ENCODE data around the gene STAC3. TPM values are rescaled to one million over a fixed set of nuclear protein-coding genes. Genes with fewer than 3 reads are reported as not detected.
A peak's percentile ranks its signal among the peaks of the same experiment; 100 is the strongest.

STAC3 gene
- total RNA-seq, 3 donors from 2014 or later (not counting 1 experiment from before 2014, with no cell fraction given): 2.4 to 4.1 (median 3.8) TPM

GRCh38 chr12:57220770-57221168, 30.2 kb downstream of the STAC3 start:
- intact Hi-C loops (cut with micrococcal nuclease): no loop called here
- TF ChIP-seq CTCF (IDR thresholded peaks at IDR 0.05): no peak
- no peak for ATAC-seq
- Mint-ChIP-seq H3K36me3 (no peaks in the 10 kb centered on the region), H3K9me3 (no peaks in the 10 kb centered on the region), H3K27ac (peak overlapping the region in 1 of 2 donors; percentile 65), H3K27me3 (ENCODE audit: low read depth in 2 of 2) (peaks cover 53 to 74% of the 10 kb centered on the region in 2 donors), H3K4me3 (peak overlapping the region; percentile 3), H3K4me1 (peaks cover 43 to 81% of the 10 kb centered on the region in 2 donors)
- H3K36me3 ChIP-seq (ENCODE audit: control insufficient read depth, insufficient read depth, low read length): no peaks in the 10 kb centered on the region
- 36% methylated on average over 1 of the region's 1 CpG for WGBS (ENCODE audit: insufficient coverage)
- H3K27ac ChIP-seq (ENCODE audit: low read length): no peak overlapping the region
- H3K27me3 ChIP-seq (ENCODE audit: control insufficient read depth, insufficient read depth, low read length): peaks cover 72% of the 10 kb centered on the region
- H3K9me3 ChIP-seq (ENCODE audit: control insufficient read depth, insufficient read depth, low read length): no peaks in the 10 kb centered on the region
- DNase-seq: no peak
- H3K4me3 ChIP-seq (ENCODE audit: low read length): no peak overlapping the region
- peaks cover 72% of the 10 kb centered on the region for H3K4me1 ChIP-seq (ENCODE audit: control insufficient read depth, insufficient read depth, low read length)

- H3K36me3 ChIP-seq (ENCODE audit: control insufficient read depth, insufficient read depth, low read length): no peaks in the 10 kb centered on the region
- H3K27me3 ChIP-seq (ENCODE audit: control insufficient read depth, insufficient read depth, low read length): peaks cover 72% of the 10 kb centered on the region
- DNase-seq: no peak
- H3K36me3 Mint-ChIP-seq: no peaks in the 10 kb centered on the region
- peak overlapping the region in 1 of 2 donors; percentile 65 for H3K27ac Mint-ChIP-seq
- H3K4me3 Mint-ChIP-seq: no peak overlapping the region
- no peak overlapping the region for H3K27ac ChIP-seq (ENCODE audit: low read length)
- no peaks in the 10 kb centered on the region for H3K9me3 Mint-ChIP-seq
- ATAC-seq: no peak
- intact Hi-C loops (cut with micrococcal nuclease): no loop called here
- no peaks in the 10 kb centered on the region for H3K9me3 ChIP-seq (ENCODE audit: control insufficient read depth, insufficient read depth, low read length)
- peaks cover 72% of the 10 kb centered on the region for H3K4me1 ChIP-seq (ENCODE audit: control insufficient read depth, insufficient read depth, low read length)
- H3K4me1 Mint-ChIP-seq: peaks cover 49 to 82% of the 10 kb centered on the region in 2 donors
- WGBS (ENCODE audit: insufficient coverage): 5% methylated on average over 28 of the region's 38 CpGs
- no peak overlapping the region for H3K4me3 ChIP-seq (ENCODE audit: low read length)
- TF ChIP-seq CTCF (IDR thresholded peaks at IDR 0.05): no peak
- peaks cover 59 to 75% of the 10 kb centered on the region in 2 donors for H3K27me3 Mint-ChIP-seq (ENCODE audit: low read depth in 2 of 2)
Observed at GRCh38 chr12:57219993-57220754, 30.8 kb downstream of the STAC3 start.

- WGBS (ENCODE audit: insufficient coverage): 60% methylated on average over 14 of the region's 14 CpGs
- no peak for DNase-seq
- peaks cover 74% of the 10 kb centered on the region for H3K27me3 ChIP-seq (ENCODE audit: control insufficient read depth, insufficient read depth, low read length)
- no peak overlapping the region for H3K4me3 Mint-ChIP-seq
- peaks cover 67 to 83% of the 10 kb centered on the region in 2 donors for H3K27me3 Mint-ChIP-seq (ENCODE audit: low read depth in 2 of 2)
- H3K27ac Mint-ChIP-seq: peak overlapping the region in 1 of 2 donors; percentile 12
- intact Hi-C loops (cut with micrococcal nuclease): no loop called here
- H3K9me3 Mint-ChIP-seq: no peaks in the 10 kb centered on the region
- TF ChIP-seq CTCF (IDR thresholded peaks at IDR 0.05): no peak
- no peaks in the 10 kb centered on the region for H3K36me3 ChIP-seq (ENCODE audit: control insufficient read depth, insufficient read depth, low read length)
- no peak overlapping the region for H3K4me3 ChIP-seq (ENCODE audit: low read length)
- no peak for ATAC-seq
- peaks cover 50 to 84% of the 10 kb centered on the region in 2 donors for H3K4me1 Mint-ChIP-seq
- H3K36me3 Mint-ChIP-seq: no peaks in the 10 kb centered on the region
- H3K4me1 ChIP-seq (ENCODE audit: control insufficient read depth, insufficient read depth, low read length): peaks cover 73% of the 10 kb centered on the region
- no peaks in the 10 kb centered on the region for H3K9me3 ChIP-seq (ENCODE audit: control insufficient read depth, insufficient read depth, low read length)
- no peak overlapping the region for H3K27ac ChIP-seq (ENCODE audit: low read length)
Observed at GRCh38 chr12:57219205-57219992, 31.6 kb downstream of the STAC3 start.

All from natural killer cell (primary cell).